Sigmoid colon (tissue), 4 donors: ENCODE data around the gene ACKR4.

Source experiments
- EP300 ChIP-seq, 4 donors: sonication (generic); formaldehyde crosslinking; IDR thresholded peaks; one replicate each; pipeline ENCODE4 v1.6.1; 2017; ENCODE audit warnings: antibody characterized with exemption in 4 of 4
- TF ChIP-seq, protein P1 (sequence below), 4 experiments: fragments of 450-650 bp in 3 of 4; fragments of 200-600 bp in 1 of 4; IDR thresholded peaks; one replicate each; pipeline ENCODE4 v1.5.1; 2016 to 2019; ENCODE audit warnings: antibody characterized with exemption in 4 of 4, mild to moderate bottlenecking in 3 of 4, moderate library complexity in 2 of 4

DNA sequence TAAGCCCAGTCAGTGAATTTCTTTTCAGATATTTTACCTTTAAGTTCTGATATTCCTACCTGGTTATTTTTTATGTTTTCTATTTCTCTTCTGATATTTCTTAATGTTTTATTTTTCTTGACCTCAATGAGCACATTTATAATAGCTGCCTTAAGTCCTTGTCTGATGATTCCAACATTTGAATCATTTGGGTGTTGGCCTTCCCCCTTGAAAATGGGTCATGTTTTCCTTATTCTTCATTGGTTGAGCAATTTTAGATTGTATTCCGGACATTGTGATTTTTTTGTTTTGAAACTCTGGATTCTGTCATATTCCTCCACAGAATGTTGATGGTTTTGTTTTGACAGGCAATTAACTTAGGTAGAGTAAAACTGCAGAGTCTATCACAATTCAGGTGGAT, 9.7 kb upstream of the ACKR4 start:
- TF ChIP-seq, protein P1, sequence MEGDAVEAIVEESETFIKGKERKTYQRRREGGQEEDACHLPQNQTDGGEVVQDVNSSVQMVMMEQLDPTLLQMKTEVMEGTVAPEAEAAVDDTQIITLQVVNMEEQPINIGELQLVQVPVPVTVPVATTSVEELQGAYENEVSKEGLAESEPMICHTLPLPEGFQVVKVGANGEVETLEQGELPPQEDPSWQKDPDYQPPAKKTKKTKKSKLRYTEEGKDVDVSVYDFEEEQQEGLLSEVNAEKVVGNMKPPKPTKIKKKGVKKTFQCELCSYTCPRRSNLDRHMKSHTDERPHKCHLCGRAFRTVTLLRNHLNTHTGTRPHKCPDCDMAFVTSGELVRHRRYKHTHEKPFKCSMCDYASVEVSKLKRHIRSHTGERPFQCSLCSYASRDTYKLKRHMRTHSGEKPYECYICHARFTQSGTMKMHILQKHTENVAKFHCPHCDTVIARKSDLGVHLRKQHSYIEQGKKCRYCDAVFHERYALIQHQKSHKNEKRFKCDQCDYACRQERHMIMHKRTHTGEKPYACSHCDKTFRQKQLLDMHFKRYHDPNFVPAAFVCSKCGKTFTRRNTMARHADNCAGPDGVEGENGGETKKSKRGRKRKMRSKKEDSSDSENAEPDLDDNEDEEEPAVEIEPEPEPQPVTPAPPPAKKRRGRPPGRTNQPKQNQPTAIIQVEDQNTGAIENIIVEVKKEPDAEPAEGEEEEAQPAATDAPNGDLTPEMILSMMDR (IDR thresholded peaks at IDR 0.05), result no peak
- no peak for TF ChIP-seq EP300 (IDR thresholded peaks at IDR 0.05)
